ENCODE measurements around the gene CALN1.

The CALN1 gene

DNA sequence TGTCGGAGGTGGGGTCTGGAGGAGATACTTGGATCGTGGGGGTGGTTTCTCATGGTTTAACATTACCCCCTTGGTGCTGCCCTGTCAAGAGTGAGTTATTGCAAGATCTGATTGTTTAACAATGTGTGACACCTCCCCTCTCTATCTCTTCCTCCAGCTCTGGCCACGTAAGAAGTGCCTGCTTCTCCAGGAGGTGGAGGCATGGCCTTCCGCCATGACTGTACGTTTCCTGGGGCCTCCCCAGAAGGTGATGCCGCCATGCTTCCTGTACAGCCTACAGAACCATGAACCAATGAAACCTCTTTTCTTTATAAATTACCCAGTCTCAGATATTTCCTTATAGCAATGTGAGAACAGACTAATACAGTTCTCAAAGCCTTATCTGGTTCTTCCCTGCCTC lies 547.0 kb downstream of the CALN1 start:
- no peaks in the 10 kb centered on the region for H3K9me3 ChIP-seq

DNA sequence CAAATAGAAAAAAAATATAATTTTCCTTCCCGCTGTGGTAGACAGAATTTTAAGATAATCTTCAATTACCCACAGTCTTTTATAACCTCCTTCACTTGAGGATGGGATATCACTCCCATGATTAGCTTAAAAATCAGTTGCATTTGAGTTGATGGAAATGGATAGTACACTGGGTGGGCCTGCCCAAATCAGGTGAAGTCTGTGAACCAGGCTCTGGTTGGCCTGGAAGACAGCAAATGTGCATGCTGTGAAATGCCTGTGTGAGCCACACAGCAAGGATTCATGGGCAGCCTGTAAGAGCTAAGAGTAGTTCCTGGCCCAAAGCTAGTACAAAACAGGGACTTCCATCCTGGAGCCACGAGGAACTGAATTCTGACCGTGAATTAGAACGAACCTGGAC lies 548.0 kb downstream of the CALN1 start:
- TF ChIP-seq, protein P1, sequence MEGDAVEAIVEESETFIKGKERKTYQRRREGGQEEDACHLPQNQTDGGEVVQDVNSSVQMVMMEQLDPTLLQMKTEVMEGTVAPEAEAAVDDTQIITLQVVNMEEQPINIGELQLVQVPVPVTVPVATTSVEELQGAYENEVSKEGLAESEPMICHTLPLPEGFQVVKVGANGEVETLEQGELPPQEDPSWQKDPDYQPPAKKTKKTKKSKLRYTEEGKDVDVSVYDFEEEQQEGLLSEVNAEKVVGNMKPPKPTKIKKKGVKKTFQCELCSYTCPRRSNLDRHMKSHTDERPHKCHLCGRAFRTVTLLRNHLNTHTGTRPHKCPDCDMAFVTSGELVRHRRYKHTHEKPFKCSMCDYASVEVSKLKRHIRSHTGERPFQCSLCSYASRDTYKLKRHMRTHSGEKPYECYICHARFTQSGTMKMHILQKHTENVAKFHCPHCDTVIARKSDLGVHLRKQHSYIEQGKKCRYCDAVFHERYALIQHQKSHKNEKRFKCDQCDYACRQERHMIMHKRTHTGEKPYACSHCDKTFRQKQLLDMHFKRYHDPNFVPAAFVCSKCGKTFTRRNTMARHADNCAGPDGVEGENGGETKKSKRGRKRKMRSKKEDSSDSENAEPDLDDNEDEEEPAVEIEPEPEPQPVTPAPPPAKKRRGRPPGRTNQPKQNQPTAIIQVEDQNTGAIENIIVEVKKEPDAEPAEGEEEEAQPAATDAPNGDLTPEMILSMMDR (IDR thresholded peaks at IDR 0.05; ENCODE audit: low read depth, low read length), result no peak
- Histone ChIP-seq H3K27me3 (no peaks in the 10 kb centered on the region), H3K4me3 (ENCODE audit: low read depth, low read length) (no peak overlapping the region), H3K36me3 (no peaks in the 10 kb centered on the region), H3K4me1 (no peaks in the 10 kb centered on the region), H3K9me3 (no peaks in the 10 kb centered on the region)
- no peak for DNase-seq

More for the DNA sequence above, 547.0 kb downstream of the CALN1 start:
- TF ChIP-seq, protein P1 (IDR thresholded peaks at IDR 0.05; ENCODE audit: low read depth, low read length), result no peak
- no peak overlapping the region for H3K4me3 ChIP-seq (ENCODE audit: low read depth, low read length)
- H3K4me1 ChIP-seq, result no peaks in the 10 kb centered on the region
- DNase-seq, result no peak
- no peaks in the 10 kb centered on the region for H3K27me3 ChIP-seq
- H3K36me3 ChIP-seq, result no peaks in the 10 kb centered on the region

GRCh38 chr7:71860572-71860971 lies 551.6 kb downstream of the CALN1 start:
- H3K27me3 ChIP-seq, result no peaks in the 10 kb centered on the region
- H3K4me1 ChIP-seq, result no peaks in the 10 kb centered on the region
- H3K36me3 ChIP-seq, result no peaks in the 10 kb centered on the region

DNA sequence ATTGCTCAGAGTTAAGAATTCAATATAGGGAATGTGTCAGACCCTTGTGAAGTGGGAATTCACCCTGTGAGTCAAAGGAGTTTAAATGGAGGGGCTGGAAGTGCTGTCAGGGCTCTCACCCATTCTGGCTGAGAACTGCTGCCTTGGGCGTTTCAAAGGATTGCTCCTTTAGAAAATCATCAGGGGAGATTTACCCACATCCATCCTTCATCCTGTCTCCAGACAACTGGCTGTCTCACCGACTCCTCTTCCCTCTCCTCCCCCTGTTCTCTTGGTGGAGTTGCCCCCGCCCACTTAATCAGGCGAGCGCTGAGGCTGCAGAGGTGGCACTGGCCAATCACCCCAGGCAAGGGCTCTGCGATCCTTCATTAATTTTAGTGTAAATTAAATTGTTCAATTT lies 554.8 kb downstream of the CALN1 start:
- no peak overlapping the region for H3K4me3 ChIP-seq (ENCODE audit: low read depth, low read length)
- no peaks in the 10 kb centered on the region for H3K36me3 ChIP-seq
- H3K4me1 ChIP-seq, result no peaks in the 10 kb centered on the region
- no peak for DNase-seq
- no peaks in the 10 kb centered on the region for H3K9me3 ChIP-seq
- TF ChIP-seq, protein P1 (IDR thresholded peaks at IDR 0.05; ENCODE audit: low read depth, low read length), result no peak
- H3K27me3 ChIP-seq, result no peaks in the 10 kb centered on the region

More at GRCh38 chr7:71860572-71860971, 551.6 kb downstream of the CALN1 start:
- DNase-seq, result no peak
- H3K4me3 ChIP-seq (ENCODE audit: low read depth, low read length), result no peak overlapping the region
- H3K9me3 ChIP-seq, result no peaks in the 10 kb centered on the region
- TF ChIP-seq, protein P1 (IDR thresholded peaks at IDR 0.05; ENCODE audit: low read depth, low read length), result no peak

DNA sequence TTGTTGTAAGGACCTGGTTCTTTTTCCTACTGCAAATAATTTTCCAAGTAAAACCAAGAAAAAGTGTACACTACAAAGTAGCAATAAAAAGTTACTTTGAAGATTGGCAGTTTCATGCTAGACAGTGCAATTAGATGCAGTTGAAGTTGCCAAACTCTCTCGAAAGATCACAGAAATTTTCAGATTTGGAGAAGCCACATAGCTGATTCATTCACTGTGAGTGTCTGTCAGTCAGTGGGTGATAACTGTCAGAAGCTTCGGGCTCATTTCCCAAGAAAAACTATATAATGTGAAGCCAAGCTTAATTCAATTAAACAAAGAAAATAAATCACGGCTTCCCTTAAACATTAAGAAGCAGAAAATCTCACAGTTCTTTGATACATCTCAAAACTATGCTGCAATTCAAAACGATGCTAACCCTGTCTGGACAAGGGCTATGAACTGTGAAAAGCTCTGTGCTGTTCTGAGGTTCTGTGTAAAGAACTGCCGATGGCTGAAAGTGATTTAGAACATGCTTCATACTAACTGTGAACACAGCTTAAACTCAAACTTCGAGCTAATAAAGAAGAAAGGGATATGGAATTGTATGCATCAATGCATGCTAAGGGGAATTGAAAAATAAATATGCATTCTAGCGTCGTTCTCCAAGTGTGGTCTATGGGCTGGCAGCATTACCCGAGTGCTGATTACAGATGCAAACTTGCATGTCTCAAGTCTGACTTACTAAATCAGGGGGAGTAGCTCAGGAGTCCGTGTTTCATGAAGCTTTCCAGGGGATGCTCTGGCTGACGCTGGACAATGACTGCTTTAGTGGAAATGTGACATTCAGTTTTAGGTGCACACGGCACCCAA lies 557.4 kb downstream of the CALN1 start:
- H3K36me3 ChIP-seq, result no peaks in the 10 kb centered on the region
- H3K9me3 ChIP-seq, result no peaks in the 10 kb centered on the region
- TF ChIP-seq, protein P1 (IDR thresholded peaks at IDR 0.05; ENCODE audit: low read depth, low read length), result no peak
- no peaks in the 10 kb centered on the region for H3K4me1 ChIP-seq
- no peaks in the 10 kb centered on the region for H3K27me3 ChIP-seq
- no peak overlapping the region for H3K4me3 ChIP-seq (ENCODE audit: low read depth, low read length)
- DNase-seq, result no peak

DNA sequence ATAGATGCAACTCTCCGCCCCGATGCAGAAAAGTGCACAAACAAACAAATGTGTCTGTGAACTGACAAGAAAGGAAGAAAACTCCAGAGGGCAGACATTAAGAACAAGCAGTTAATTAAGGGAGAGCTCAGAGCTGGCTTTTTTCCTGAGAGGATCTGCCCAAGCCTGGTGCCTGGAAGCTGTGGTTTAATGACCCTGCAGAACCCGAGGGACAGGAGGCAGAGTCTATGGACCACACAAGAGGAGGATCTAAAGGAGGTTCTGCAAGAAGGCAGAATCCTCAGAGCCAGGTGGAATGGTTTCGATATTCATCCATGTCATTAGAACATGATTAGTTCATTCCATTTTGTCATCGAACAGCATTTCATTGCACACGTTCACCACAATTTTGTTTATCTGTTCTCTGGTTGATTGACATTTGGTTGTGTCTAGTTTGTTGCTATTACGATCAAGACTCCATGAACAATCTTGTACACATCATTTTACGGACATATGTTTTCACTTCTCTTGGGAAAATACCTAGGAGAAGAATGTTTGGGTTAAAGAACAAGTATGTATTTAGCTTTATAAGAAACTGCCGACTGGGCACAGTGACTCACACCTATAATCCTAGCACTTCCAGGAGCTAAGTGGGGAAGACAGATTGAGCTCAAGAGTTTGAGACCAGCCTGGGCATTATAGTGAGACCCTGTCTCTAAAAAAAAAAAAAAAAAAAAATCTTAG lies 560.2 kb downstream of the CALN1 start:
- Histone ChIP-seq H3K9me3 (no peaks in the 10 kb centered on the region), H3K27me3 (no peaks in the 10 kb centered on the region), H3K4me1 (no peaks in the 10 kb centered on the region), H3K4me3 (ENCODE audit: low read depth, low read length) (no peak overlapping the region), H3K36me3 (no peaks in the 10 kb centered on the region)
- no peak for DNase-seq
- TF ChIP-seq, protein P1 (IDR thresholded peaks at IDR 0.05; ENCODE audit: low read depth, low read length), result no peak
